Fibroblast of lung (primary cell): ENCODE results near the gene HMCN2. TPM values are rescaled to one million over a fixed set of nuclear protein-coding genes. Genes with fewer than 3 reads are reported as not detected.

Experiments
- DNase-seq, 2 donors: peaks; one replicate each; pipeline versions ENCODE4 v3.0.0 to v3.0.0-alpha.2; 2010; ENCODE audit warnings: low read depth in 2 of 2
- H2AFZ ChIP-seq: 2 replicates; pipeline ENCODE4 v1.5.1; 2012; ENCODE audit warnings: low read length, control low read depth, inconsistent platforms
- H3K27ac ChIP-seq: 2 replicates; pipeline ENCODE4 v1.5.1; 2011; ENCODE audit warnings: low read length, control low read depth; ENCODE audit not compliant: insufficient read depth
- H3K27me3 ChIP-seq: 2 replicates; pipeline ENCODE4 v1.5.1; 2011; ENCODE audit warnings: mild to moderate bottlenecking, low read length; ENCODE audit not compliant: control insufficient read depth, insufficient read depth
- H3K36me3 ChIP-seq: 2 replicates; pipeline ENCODE4 v1.5.1; 2011; ENCODE audit warnings: low read length; ENCODE audit not compliant: control insufficient read depth, insufficient read depth
- H3K4me1 ChIP-seq: 2 replicates; pipeline ENCODE4 v1.5.1; 2011; ENCODE audit warnings: low read length; ENCODE audit not compliant: control insufficient read depth, insufficient read depth; ENCODE audit errors: extremely low read depth
- H3K4me2 ChIP-seq: 2 replicates; pipeline ENCODE4 v1.5.1; 2011; ENCODE audit warnings: low read length, control low read depth; ENCODE audit not compliant: insufficient read depth; ENCODE audit errors: extremely low read depth
- H3K4me3 ChIP-seq, 4 experiments: fragments of 200-600 bp in 1 of 4; sonication (generic) in 1 of 4; replicated peaks in 1 of 4; 2 replicates each; pipeline ENCODE4 v1.5.1; 2011 to 2016; ENCODE audit warnings: low read length in 4 of 4, low read depth in 3 of 4, mild to moderate bottlenecking in 3 of 4, control low read depth in 2 of 4, inconsistent platforms in 1 of 4, mixed read lengths in 1 of 4; ENCODE audit not compliant: insufficient read depth in 1 of 4; ENCODE audit errors: control extremely low read depth in 1 of 4
- H3K79me2 ChIP-seq: 2 replicates; pipeline ENCODE4 v1.5.1; 2012; ENCODE audit warnings: mild to moderate bottlenecking, low read length, inconsistent platforms; ENCODE audit not compliant: control insufficient read depth, insufficient read depth
- H3K9ac ChIP-seq: 2 replicates; pipeline ENCODE4 v1.5.1; 2011; ENCODE audit warnings: mild to moderate bottlenecking, low read length, control low read depth; ENCODE audit not compliant: insufficient read depth
- H3K9me3 ChIP-seq: 2 replicates; pipeline ENCODE4 v1.5.1; 2012; ENCODE audit warnings: low read depth, low read length; ENCODE audit not compliant: control insufficient read depth, insufficient read depth
- H4K20me1 ChIP-seq: 2 replicates; pipeline ENCODE4 v1.5.1; 2011; ENCODE audit warnings: low read length; ENCODE audit not compliant: control insufficient read depth, insufficient read depth; ENCODE audit errors: extremely low read depth
- CTCF ChIP-seq, 2 donors: IDR thresholded peaks in 1 of 2; conservative IDR thresholded peaks in 1 of 2; 1 replicate in 1 of 2; 2 replicates in 1 of 2; pipeline ENCODE4 v1.5.1; 2011 to 2012; ENCODE audit warnings: low read length in 2 of 2, control low read depth in 1 of 2, inconsistent platforms in 1 of 2, low read depth in 1 of 2, mild to moderate bottlenecking in 1 of 2
- EZH2 ChIP-seq: IDR thresholded peaks from 2 replicates; pipeline ENCODE4 v1.5.1; 2012; ENCODE audit warnings: low read length, control low read depth, mild to moderate bottlenecking; ENCODE audit errors: missing control alignments
- polyA plus RNA-seq, 2 donors: library from polyadenylated mRNA; depleted of rRNA in 1 of 2; stranded (reverse) in 1 of 2; unstranded in 1 of 2; fragments of >200 nt; gene quantifications; 2 replicates each; pipeline ENCODE4 v1.2.1, GENCODE V29; 2011 to 2012; ENCODE audit warnings: missing spikeins in 1 of 2
- total RNA-seq: library from RNA; depleted of rRNA; stranded (reverse); fragments of >200 nt; gene quantifications from 2 replicates; pipeline ENCODE4 v1.2.1, GENCODE V29; 2014

HMCN2 gene
- total and polyA plus RNA-seq, 2 donors (not counting 1 experiment from before 2014, with no cell fraction given): under 0.01 TPM; not detected in 1

GRCh38 chr9:130396581-130396980, 131.0 kb downstream of the HMCN2 start:
- Histone ChIP-seq H3K9me3 (no peaks in the 10 kb centered on the region), H3K4me3 (no peak overlapping the region), H3K4me2 (no peak overlapping the region), H3K36me3 (no peaks in the 10 kb centered on the region), H3K4me1 (no peaks in the 10 kb centered on the region), H3K9ac (no peak overlapping the region), H3K27me3 (no peaks in the 10 kb centered on the region), H4K20me1 (no peaks in the 10 kb centered on the region), H3K27ac (no peak overlapping the region), H2AFZ (no peak overlapping the region), H3K79me2 (no peaks in the 10 kb centered on the region)
- DNase-seq: no peak
- no peak for TF ChIP-seq CTCF (conservative IDR thresholded peaks at IDR 0.05 in 1 of 2, IDR thresholded peaks at IDR 0.05 in 1 of 2; ENCODE audit: low read depth in 1 of 2, low read length in 2 of 2)
- no peak for TF ChIP-seq EZH2

DNA sequence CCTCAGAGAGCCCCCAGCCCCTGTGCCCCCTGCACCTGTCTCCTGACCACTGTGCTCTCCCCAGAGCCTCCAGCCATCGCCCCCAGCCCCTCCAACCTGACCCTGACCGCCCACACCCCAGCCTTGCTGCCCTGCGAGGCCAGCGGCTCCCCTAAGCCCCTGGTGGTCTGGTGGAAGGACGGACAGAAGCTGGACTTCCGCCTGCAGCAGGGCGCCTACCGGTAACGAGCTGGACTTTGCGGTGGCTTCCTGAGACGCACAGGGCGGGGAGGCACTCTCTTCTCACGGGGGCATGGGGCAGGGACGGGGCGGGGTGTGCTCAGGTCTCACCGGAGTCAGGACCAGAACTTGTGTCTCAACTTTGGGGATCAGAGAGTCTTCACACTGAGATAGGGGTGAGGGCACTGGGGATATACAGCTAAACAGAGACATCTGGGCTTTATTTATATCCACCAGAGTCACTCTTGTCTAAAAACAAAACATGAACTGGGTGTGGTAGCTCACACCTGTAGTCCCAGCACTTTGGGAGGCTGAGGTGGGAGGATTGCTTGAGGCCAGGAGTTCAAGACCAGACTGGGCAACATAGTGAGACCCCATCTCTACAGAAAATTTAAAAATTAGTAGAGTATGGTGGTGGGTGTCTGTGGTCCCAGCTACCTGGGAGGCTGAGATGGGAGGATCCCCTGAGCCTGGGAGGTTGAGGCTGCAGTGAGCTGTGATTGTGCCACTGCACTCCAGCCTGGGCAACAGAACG, 133.1 kb downstream of the HMCN2 start:
- no peaks in the 10 kb centered on the region for H3K36me3 ChIP-seq
- no peaks in the 10 kb centered on the region for H3K4me1 ChIP-seq
- H3K4me2 ChIP-seq: no peak overlapping the region
- no peaks in the 10 kb centered on the region for H4K20me1 ChIP-seq
- no peak for DNase-seq
- no peaks in the 10 kb centered on the region for H3K79me2 ChIP-seq
- no peaks in the 10 kb centered on the region for H3K9me3 ChIP-seq
- no peak overlapping the region for H3K4me3 ChIP-seq
- no peak overlapping the region for H2AFZ ChIP-seq
- H3K27me3 ChIP-seq: no peaks in the 10 kb centered on the region
- H3K9ac ChIP-seq: no peak overlapping the region
- TF ChIP-seq EZH2: no peak
- no peak for TF ChIP-seq CTCF (conservative IDR thresholded peaks at IDR 0.05 in 1 of 2, IDR thresholded peaks at IDR 0.05 in 1 of 2; ENCODE audit: low read depth in 1 of 2, low read length in 2 of 2)
- H3K27ac ChIP-seq: no peak overlapping the region

- Histone ChIP-seq H3K27me3 (no peaks in the 10 kb centered on the region), H2AFZ (no peak overlapping the region), H3K79me2 (no peaks in the 10 kb centered on the region), H3K9me3 (no peaks in the 10 kb centered on the region), H3K27ac (no peak overlapping the region), H3K4me1 (no peaks in the 10 kb centered on the region), H3K36me3 (no peaks in the 10 kb centered on the region), H4K20me1 (no peaks in the 10 kb centered on the region), H3K4me3 (no peak overlapping the region), H3K9ac (no peak overlapping the region), H3K4me2 (no peak overlapping the region)
- TF ChIP-seq CTCF (conservative IDR thresholded peaks at IDR 0.05 in 1 of 2, IDR thresholded peaks at IDR 0.05 in 1 of 2; ENCODE audit: low read depth in 1 of 2, low read length in 2 of 2): no peak
- TF ChIP-seq EZH2: no peak
- no peak for DNase-seq
These were observed 134.2 kb downstream of the HMCN2 start for GRCh38 chr9:130399768-130400167.
